ENCODE measurements around the gene CHTOP. TPM values are rescaled to one million over a fixed set of nuclear protein-coding genes. Genes with fewer than 3 reads are reported as not detected.
A peak's percentile ranks its signal among the peaks of the same experiment; 100 is the strongest.
"Not testable (repeated sequence)": the region's sequence is repeated elsewhere in the genome, so short reads cannot be mapped to it uniquely, and the experiment has no call there.

CHTOP gene
- total RNA-seq, 6 donors from 2014 or later: 51.3 to 89.1 (median 59.2) TPM

- no peak for DNase-seq
- TF ChIP-seq POLR2A (IDR thresholded peaks at IDR 0.05): no peak
Measured at GRCh38 chr1:153669606-153670005, 35.7 kb downstream of the CHTOP start.

DNA sequence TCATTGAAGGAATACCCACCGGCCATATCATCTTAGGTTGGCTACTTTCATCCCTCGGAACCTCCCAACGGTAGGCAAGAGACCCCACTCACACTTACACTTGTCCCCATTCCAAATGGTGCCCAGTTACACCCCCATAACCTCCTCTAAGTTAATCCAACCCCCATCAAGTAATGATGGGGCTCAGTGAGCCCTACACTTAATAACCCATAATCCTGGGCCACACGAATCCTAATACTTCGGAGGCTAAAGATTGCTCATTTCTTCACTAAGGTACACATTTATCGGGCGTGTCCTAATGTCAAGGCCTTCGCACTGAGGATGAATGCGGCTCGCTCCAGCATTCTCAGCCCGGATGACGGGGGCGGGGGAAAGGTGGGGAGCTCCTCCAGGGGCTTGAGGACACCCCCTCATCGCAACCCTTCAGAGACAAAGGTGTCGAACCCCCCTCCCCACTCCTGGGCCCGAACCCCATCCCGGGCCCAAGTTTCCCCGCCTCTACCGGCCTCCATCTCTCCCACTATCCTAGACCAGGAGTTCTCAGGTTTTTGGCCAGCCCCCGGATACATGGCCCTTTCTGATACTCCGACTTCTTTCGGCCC lies 36.5 kb downstream of the CHTOP start:
- Histone ChIP-seq H3K9me3 (no peaks in the 10 kb centered on the region), H3K4me1 (peaks cover 8 to 23% (median 19%) of the 10 kb centered on the region in 4 donors), H3K4me3 (peak overlapping the region; percentile 75 to 91 (median 84)), H3K27me3 (no peaks in the 10 kb centered on the region), H3K36me3 (peaks cover 34 to 44% (median 35%) of the 10 kb centered on the region in 4 donors), H3K27ac (peak overlapping the region; percentile 89 to 91 (median 90))
- DNase-seq: no peak
- ATAC-seq (ENCODE audit: low FRiP score in 2 of 2): peak in 1 of 2 donors; percentile 8
- WGBS, 2 donors: 1 to 3% methylated on average over 17 to 22 of the region's 22 CpGs
- TF ChIP-seq, protein P1, sequence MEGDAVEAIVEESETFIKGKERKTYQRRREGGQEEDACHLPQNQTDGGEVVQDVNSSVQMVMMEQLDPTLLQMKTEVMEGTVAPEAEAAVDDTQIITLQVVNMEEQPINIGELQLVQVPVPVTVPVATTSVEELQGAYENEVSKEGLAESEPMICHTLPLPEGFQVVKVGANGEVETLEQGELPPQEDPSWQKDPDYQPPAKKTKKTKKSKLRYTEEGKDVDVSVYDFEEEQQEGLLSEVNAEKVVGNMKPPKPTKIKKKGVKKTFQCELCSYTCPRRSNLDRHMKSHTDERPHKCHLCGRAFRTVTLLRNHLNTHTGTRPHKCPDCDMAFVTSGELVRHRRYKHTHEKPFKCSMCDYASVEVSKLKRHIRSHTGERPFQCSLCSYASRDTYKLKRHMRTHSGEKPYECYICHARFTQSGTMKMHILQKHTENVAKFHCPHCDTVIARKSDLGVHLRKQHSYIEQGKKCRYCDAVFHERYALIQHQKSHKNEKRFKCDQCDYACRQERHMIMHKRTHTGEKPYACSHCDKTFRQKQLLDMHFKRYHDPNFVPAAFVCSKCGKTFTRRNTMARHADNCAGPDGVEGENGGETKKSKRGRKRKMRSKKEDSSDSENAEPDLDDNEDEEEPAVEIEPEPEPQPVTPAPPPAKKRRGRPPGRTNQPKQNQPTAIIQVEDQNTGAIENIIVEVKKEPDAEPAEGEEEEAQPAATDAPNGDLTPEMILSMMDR (IDR thresholded peaks at IDR 0.05): no peak
- TF ChIP-seq EP300 (IDR thresholded peaks at IDR 0.05): no peak
- no peak for TF ChIP-seq POLR2A (IDR thresholded peaks at IDR 0.05)
- no peak for TF ChIP-seq POLR2AphosphoS5 (IDR thresholded peaks at IDR 0.05)

More at GRCh38 chr1:153669606-153670005, 35.7 kb downstream of the CHTOP start:
- Histone ChIP-seq H3K4me3 (peak overlapping the region; percentile 75 to 91 (median 84)), H3K4me1 (peaks cover 8 to 23% (median 19%) of the 10 kb centered on the region in 4 donors), H3K9me3 (no peaks in the 10 kb centered on the region), H3K36me3 (peaks cover 41 to 52% (median 43%) of the 10 kb centered on the region in 4 donors), H3K27me3 (no peaks in the 10 kb centered on the region), H3K27ac (peak overlapping the region in 1 of 4 donors; percentile 91)
- 80 to 84% methylated on average over 6 of the region's 6 CpGs for WGBS, 2 donors
- no peak for ATAC-seq (ENCODE audit: low FRiP score in 2 of 2)

GRCh38 chr1:153670859-153671627 lies 37.2 kb downstream of the CHTOP start, which contains the start of gene ILF2:
Gene ILF2, minus strand, starts transcription at chr1:153670993. Its CDS starts 71 bp downstream, at chr1:153670922.
- peak within 1 kb of the TSS; percentile 89 to 91 (median 90) for H3K27ac ChIP-seq
- peak; percentile 96 to 99 for ATAC-seq (ENCODE audit: low FRiP score in 2 of 2)
- H3K27me3 ChIP-seq: no peaks in the 10 kb centered on the region
- H3K36me3 ChIP-seq: peaks cover 28 to 37% (median 29%) of the 10 kb centered on the region in 4 donors
- TF ChIP-seq, protein P1 (IDR thresholded peaks at IDR 0.05): peak in 2 of 6 experiments; percentile 7 to 20
- TF ChIP-seq POLR2AphosphoS5 (IDR thresholded peaks at IDR 0.05): peak; percentile 92 to 93
- no peak for TF ChIP-seq EP300 (IDR thresholded peaks at IDR 0.05)
- peak in 3 of 4 donors; percentile 71 to 90 (median 89) for TF ChIP-seq POLR2A (IDR thresholded peaks at IDR 0.05)
- H3K4me1 ChIP-seq: peaks cover 8 to 23% (median 19%) of the 10 kb centered on the region in 4 donors
- peak in 1 of 2 donors; percentile 94 for DNase-seq
- no peaks in the 10 kb centered on the region for H3K9me3 ChIP-seq
- WGBS, 2 donors: 0% methylated on average over 32 to 35 of the region's 35 CpGs
- peak within 1 kb of the TSS; percentile 75 to 91 (median 84) for H3K4me3 ChIP-seq

DNA sequence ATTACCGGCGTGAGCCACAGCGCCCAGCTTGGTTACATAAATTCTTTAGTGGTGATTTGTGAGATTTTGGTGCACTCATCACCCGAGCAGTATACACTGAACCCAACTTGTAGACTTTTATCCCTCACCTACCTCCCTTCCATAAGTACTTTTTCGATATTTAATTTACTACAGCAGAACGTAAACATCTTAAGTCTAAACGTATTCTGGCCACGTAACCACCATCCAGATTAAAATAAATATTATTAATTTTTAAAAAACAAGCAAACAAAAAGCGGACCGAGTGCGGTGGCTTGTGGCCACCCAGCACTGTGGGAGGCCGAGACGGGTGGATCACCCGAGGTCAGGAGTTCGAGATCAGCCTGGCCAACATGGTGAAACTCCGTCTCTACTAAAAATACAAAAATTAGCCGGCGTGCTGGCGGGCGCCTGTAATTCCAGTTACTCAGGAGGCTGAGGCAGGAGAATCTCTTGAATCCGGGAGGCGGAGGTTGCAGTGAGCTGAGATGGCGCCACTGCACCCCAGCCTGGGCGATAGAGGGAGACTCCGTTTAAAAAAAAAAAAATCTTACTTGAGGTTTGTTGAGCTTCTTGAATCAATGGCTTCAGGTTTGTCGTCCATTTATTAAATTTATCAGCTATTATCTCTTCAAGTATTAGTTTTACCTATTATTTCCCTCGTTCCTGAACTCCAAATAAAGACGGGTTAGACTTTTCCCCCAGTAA lies 37.9 kb downstream of the CHTOP start:
- Histone ChIP-seq H3K4me1 (peaks cover 8 to 23% (median 19%) of the 10 kb centered on the region in 4 donors), H3K36me3 (peaks cover 20 to 30% (median 21%) of the 10 kb centered on the region in 4 donors), H3K27ac (peak overlapping the region; percentile 77 to 91 (median 80)), H3K4me3 (peak overlapping the region; percentile 11 to 91 (median 82))
- not testable (repeated sequence) for H3K9me3 ChIP-seq, DNase-seq, H3K27me3 ChIP-seq
- peak; percentile 67 to 78 for ATAC-seq (ENCODE audit: low FRiP score in 2 of 2)
- 7% methylated on average over 28 of the region's 28 CpGs for WGBS, 2 donors

GRCh38 chr1:153673511-153673910 lies 39.6 kb downstream of the CHTOP start:
- H3K27me3 ChIP-seq: peaks cover 0 to 5% (median 0%) of the 10 kb centered on the region in 4 donors
- H3K36me3 ChIP-seq: peaks cover 4 to 13% (median 5%) of the 10 kb centered on the region in 4 donors
- ATAC-seq (ENCODE audit: low FRiP score in 2 of 2) (no peak), DNase-seq (no peak)
- no peak overlapping the region for H3K27ac ChIP-seq
- TF ChIP-seq, protein P1 (IDR thresholded peaks at IDR 0.05): no peak
- TF ChIP-seq POLR2AphosphoS5 (IDR thresholded peaks at IDR 0.05): no peak
- no peak for TF ChIP-seq EP300 (IDR thresholded peaks at IDR 0.05)
- TF ChIP-seq POLR2A (IDR thresholded peaks at IDR 0.05): no peak
- H3K4me1 ChIP-seq: peaks cover 19 to 33% (median 25%) of the 10 kb centered on the region in 4 donors
- H3K9me3 ChIP-seq: no peaks in the 10 kb centered on the region
- H3K4me3 ChIP-seq: no peak overlapping the region
- 95 to 100% methylated on average over 2 of the region's 2 CpGs for WGBS, 2 donors

Measured in upper lobe of left lung (tissue), 6 donors.